ENCODE results near the gene FAM50A. TPM values are rescaled to one million over a fixed set of nuclear protein-coding genes. Genes with fewer than 3 reads are reported as not detected.

The FAM50A gene
- total and polyA plus RNA-seq, 2 donors (not counting 1 experiment from before 2014, with no cell fraction given), result 44.5 to 79.8 TPM

DNA sequence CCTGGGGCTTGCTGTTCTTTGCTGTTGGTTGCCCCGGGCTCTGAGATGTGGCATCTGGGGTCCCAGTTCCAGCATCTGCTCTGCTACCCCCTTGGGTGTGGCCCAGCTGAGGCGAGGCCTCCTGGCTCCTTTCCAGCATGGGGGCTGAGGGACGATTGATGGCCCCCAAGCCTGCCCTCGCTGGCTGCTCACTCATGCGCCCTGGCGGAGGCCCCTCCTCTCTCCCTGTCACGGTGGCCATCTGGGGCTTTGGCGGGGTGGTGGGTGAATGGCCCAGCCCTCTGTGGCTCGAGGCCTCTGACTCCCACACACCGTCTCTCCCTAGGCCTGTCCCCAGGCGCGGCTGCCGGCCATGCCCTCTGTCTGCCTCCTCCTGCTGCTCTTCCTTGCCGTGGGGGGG, 15.9 kb downstream of the FAM50A start:
- Histone ChIP-seq H3K4me2 (replicated peaks; ENCODE audit: low read depth, low read length, poor library complexity, severe bottlenecking) (peak overlapping the region; percentile 85), H3K4me1 (ENCODE audit: control insufficient read depth in 2 of 2, insufficient read depth in 2 of 2, low read length in 2 of 2) (peaks cover 6 to 18% of the 10 kb centered on the region in 2 donors)
- CTCF ChIA-PET, result interaction anchor here (1.2 kb wide), 1 partner anchor 8 kb away, joined by 3 read pairs; no protein-coding TSS in a partner anchor

DNA sequence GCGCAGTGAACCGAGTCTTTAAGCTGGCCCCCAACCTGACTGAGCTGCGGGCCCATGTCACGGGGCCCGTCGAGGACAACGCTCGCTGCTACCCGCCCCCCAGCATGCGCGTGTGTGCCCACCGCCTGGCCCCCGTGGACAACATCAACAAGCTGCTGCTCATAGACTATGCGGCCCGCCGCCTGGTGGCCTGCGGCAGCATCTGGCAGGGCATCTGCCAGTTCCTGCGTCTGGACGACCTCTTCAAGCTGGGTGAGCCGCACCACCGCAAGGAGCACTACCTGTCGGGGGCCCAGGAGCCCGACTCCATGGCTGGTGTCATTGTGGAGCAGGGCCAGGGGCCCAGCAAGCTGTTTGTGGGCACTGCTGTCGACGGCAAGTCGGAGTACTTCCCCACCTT, 16.4 kb downstream of the FAM50A start:
- no peaks in the 10 kb centered on the region for H3K27me3 Mint-ChIP-seq
- no peak for DNase-seq
- Histone ChIP-seq H3K27me3 (replicated peaks in 1 of 4; ENCODE audit: control extremely low read depth in 1 of 4, control insufficient read depth in 3 of 4, insufficient read depth in 4 of 4, low read length in 3 of 4) (no peaks in the 10 kb centered on the region), H3K4me3 (ENCODE audit: control extremely low read depth in 1 of 5, extremely low read depth in 1 of 5, insufficient read depth in 1 of 5, low read depth in 2 of 5, low read length in 4 of 5) (no peak overlapping the region), H3K36me3 (replicated peaks in 1 of 2; ENCODE audit: control extremely low read depth in 1 of 2, control insufficient read depth in 1 of 2, extremely low read depth in 1 of 2, insufficient read depth in 2 of 2, low read length in 1 of 2) (peaks cover 0 to 8% of the 10 kb centered on the region in 2 experiments), H3K4me2 (replicated peaks; ENCODE audit: low read depth, low read length, poor library complexity, severe bottlenecking) (no peak overlapping the region), H3K9ac (ENCODE audit: low read length) (no peak overlapping the region), H3K4me1 (ENCODE audit: control insufficient read depth in 2 of 2, insufficient read depth in 2 of 2, low read length in 2 of 2) (peaks cover 6 to 18% of the 10 kb centered on the region in 2 donors), H3K9me3 (ENCODE audit: control extremely low read depth in 1 of 3, control insufficient read depth in 2 of 3, insufficient read depth in 1 of 3, low read length in 2 of 3) (no peaks in the 10 kb centered on the region), H3K27ac (ENCODE audit: low read length in 2 of 2) (no peak overlapping the region), H2AFZ (ENCODE audit: insufficient read depth, low read depth, low read length, poor library complexity, severe bottlenecking) (no peak overlapping the region), H3K79me2 (ENCODE audit: control insufficient read depth, insufficient read depth, low read length) (peaks cover 22% of the 10 kb centered on the region), H4K20me1 (ENCODE audit: control insufficient read depth, insufficient read depth, low read length, poor library complexity, severe bottlenecking) (no peaks in the 10 kb centered on the region)
- H3K4me3 Mint-ChIP-seq, result peak overlapping the region; percentile 59
- intact Hi-C loops (cut with micrococcal nuclease), result no loop called here
- CTCF ChIA-PET, result interaction anchor here (1.2 kb wide), 1 partner anchor 9 kb away, joined by 3 read pairs; no protein-coding TSS in a partner anchor
- H3K27ac Mint-ChIP-seq, result no peak overlapping the region
- no peak for TF ChIP-seq EZH2 (IDR thresholded peaks at IDR 0.05; ENCODE audit: borderline replicate concordance, insufficient read depth, low read depth, low read length, poor library complexity, severe bottlenecking)
- TF ChIP-seq, protein P1, sequence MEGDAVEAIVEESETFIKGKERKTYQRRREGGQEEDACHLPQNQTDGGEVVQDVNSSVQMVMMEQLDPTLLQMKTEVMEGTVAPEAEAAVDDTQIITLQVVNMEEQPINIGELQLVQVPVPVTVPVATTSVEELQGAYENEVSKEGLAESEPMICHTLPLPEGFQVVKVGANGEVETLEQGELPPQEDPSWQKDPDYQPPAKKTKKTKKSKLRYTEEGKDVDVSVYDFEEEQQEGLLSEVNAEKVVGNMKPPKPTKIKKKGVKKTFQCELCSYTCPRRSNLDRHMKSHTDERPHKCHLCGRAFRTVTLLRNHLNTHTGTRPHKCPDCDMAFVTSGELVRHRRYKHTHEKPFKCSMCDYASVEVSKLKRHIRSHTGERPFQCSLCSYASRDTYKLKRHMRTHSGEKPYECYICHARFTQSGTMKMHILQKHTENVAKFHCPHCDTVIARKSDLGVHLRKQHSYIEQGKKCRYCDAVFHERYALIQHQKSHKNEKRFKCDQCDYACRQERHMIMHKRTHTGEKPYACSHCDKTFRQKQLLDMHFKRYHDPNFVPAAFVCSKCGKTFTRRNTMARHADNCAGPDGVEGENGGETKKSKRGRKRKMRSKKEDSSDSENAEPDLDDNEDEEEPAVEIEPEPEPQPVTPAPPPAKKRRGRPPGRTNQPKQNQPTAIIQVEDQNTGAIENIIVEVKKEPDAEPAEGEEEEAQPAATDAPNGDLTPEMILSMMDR (IDR thresholded peaks at IDR 0.05), result no peak
- peaks cover 14% of the 10 kb centered on the region for H3K4me1 Mint-ChIP-seq
- no peak for ATAC-seq (ENCODE audit: low read depth)
- 96% methylated on average over 22 of the region's 26 CpGs for WGBS (ENCODE audit: insufficient coverage)
- POLR2A ChIA-PET, result no interaction called here
- H3K9me3 Mint-ChIP-seq (ENCODE audit: insufficient read depth), result no peaks in the 10 kb centered on the region

More for the DNA sequence above, 15.9 kb downstream of the FAM50A start:
- H3K4me3 Mint-ChIP-seq, result peak overlapping the region; percentile 59
- DNase-seq (no peak), ATAC-seq (ENCODE audit: low read depth) (no peak)
- H4K20me1 ChIP-seq (ENCODE audit: control insufficient read depth, insufficient read depth, low read length, poor library complexity, severe bottlenecking), result no peaks in the 10 kb centered on the region
- H3K36me3 ChIP-seq (replicated peaks in 1 of 2; ENCODE audit: control extremely low read depth in 1 of 2, control insufficient read depth in 1 of 2, extremely low read depth in 1 of 2, insufficient read depth in 2 of 2, low read length in 1 of 2), result peaks cover 0 to 8% of the 10 kb centered on the region in 2 experiments
- no peaks in the 10 kb centered on the region for H3K27me3 Mint-ChIP-seq
- TF ChIP-seq, protein P1 (IDR thresholded peaks at IDR 0.05), result no peak
- no peak for TF ChIP-seq EZH2 (IDR thresholded peaks at IDR 0.05; ENCODE audit: borderline replicate concordance, insufficient read depth, low read depth, low read length, poor library complexity, severe bottlenecking)
- H3K27ac Mint-ChIP-seq, result peak overlapping the region; percentile 20
- no peak overlapping the region for H3K9ac ChIP-seq (ENCODE audit: low read length)
- 83% methylated on average over 5 of the region's 14 CpGs for WGBS (ENCODE audit: insufficient coverage)
- no peaks in the 10 kb centered on the region for H3K9me3 ChIP-seq (ENCODE audit: control extremely low read depth in 1 of 3, control insufficient read depth in 2 of 3, insufficient read depth in 1 of 3, low read length in 2 of 3)
- intact Hi-C loops (cut with micrococcal nuclease), result loop anchor here (5.0 kb wide), 3 partner anchors 32 to 57 kb away; partner anchors contain the start of genes FAM3A, SLC10A3 and TAFAZZIN
- POLR2A ChIA-PET, result interaction anchor here (1.3 to 2.2 kb wide), 3 partner anchors 17 to 62 kb away, joined by 3 to 7 read pairs (median 6); partner anchors contain the start of genes RPL10 and TAFAZZIN
- no peaks in the 10 kb centered on the region for H3K27me3 ChIP-seq (replicated peaks in 1 of 4; ENCODE audit: control extremely low read depth in 1 of 4, control insufficient read depth in 3 of 4, insufficient read depth in 4 of 4, low read length in 3 of 4)
- no peak overlapping the region for H3K27ac ChIP-seq (ENCODE audit: low read length in 2 of 2)
- H3K9me3 Mint-ChIP-seq (ENCODE audit: insufficient read depth), result no peaks in the 10 kb centered on the region
- H3K4me1 Mint-ChIP-seq, result peaks cover 14% of the 10 kb centered on the region
- H3K79me2 ChIP-seq (ENCODE audit: control insufficient read depth, insufficient read depth, low read length), result peaks cover 22% of the 10 kb centered on the region
- no peak overlapping the region for H2AFZ ChIP-seq (ENCODE audit: insufficient read depth, low read depth, low read length, poor library complexity, severe bottlenecking)
- H3K4me3 ChIP-seq (ENCODE audit: control extremely low read depth in 1 of 5, extremely low read depth in 1 of 5, insufficient read depth in 1 of 5, low read depth in 2 of 5, low read length in 4 of 5), result no peak overlapping the region

Data from B cell (primary cell).